ENCODE measurements around the gene GBF1. TPM values are rescaled to one million over a fixed set of nuclear protein-coding genes. Genes with fewer than 3 reads are reported as not detected.

GBF1 gene
- total RNA-seq, 1 donor from 2014 or later = 18.1 TPM

DNA sequence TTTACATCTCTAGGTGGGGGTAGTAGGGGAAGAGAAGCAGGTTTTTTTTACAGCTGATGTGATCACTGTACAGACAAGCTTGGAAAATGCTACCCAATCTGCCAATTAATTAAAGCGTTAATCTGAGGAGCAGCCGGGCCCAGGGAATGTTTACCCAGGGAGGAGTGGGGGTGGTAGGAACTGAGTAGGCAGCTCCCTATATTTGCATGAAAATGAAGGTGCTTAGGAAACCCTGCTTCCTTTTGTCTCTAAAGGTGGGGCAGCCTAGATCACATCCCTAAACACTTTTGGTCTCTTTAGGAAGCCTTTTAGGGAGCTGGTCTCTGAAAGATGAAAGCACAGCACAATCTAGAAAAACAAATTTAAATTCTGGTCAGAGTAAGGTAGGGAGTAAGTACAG lies 97.1 kb downstream of the GBF1 start:
- DNase-seq (ENCODE audit: low read depth, low spot score) = no peak

DNA sequence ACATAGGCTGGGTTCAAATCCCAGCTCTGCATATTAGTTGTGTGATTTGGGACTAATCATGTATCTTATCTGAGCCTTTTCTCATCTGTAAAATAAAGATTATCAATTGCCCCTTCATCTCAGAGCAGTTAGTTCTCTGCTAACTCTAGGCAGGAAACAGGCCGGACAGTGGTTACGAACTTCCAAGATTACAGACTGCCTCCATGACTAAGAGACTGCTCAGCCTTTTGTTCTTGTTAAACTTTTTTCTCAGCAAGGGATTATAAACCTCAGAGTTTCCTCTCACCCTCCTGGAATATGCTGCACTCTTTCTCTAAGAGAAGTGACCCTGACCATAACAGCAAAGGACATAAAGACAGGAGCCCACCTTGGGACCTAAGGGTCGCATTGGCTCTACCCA lies 97.6 kb downstream of the GBF1 start:
- DNase-seq (ENCODE audit: low read depth, low spot score) = peak; percentile 45

DNA sequence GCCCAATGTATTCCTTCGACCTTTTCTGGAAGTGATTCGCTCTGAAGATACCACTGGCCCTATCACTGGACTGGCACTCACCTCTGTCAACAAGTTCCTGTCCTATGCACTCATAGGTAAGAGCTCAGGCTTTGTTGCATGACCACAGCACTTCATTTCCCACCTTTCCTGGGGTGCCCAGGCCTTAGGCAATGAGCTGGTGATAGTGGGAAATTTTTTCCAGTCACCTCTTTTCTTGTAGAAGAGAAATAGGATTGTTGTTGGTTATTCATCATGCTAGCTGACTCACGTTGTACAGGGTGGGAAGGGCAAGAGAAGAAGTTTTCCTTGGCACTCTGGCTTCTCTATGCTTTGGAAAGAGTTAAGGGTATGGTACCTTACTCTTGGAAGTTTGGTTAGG lies 98.7 kb downstream of the GBF1 start:
- no peak for DNase-seq (ENCODE audit: low read depth, low spot score)

DNA sequence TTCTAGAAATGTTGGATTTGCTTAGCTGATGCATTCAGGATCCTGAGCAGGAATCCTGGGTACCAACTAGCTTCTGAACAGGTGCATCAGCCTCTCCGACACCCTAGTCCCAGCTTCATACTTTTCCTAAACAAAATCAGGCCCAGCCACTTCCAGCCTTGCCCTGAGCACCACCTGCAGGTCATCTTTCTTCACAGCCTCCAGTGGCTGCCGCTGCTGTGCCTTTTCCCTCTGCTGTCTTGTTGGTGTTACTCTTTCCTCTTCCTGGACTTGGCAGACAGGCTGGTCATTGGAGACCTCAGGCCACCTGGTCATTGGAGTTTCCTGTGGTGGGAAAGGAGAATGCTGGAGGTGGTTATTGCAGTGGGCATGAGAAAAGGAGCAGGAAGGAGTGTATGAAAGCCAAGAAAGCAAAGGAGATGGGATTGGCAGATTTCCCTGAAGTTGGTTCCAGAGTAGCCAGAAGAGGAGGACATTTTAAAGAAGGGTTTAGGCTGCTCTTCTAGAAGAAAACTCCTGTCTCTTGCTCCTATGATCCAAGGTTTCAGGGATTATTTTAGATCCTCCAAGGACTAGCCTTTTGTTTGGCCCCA lies 102.0 kb downstream of the GBF1 start:
- peak; percentile 36 for DNase-seq (ENCODE audit: low read depth, low spot score)

DNA sequence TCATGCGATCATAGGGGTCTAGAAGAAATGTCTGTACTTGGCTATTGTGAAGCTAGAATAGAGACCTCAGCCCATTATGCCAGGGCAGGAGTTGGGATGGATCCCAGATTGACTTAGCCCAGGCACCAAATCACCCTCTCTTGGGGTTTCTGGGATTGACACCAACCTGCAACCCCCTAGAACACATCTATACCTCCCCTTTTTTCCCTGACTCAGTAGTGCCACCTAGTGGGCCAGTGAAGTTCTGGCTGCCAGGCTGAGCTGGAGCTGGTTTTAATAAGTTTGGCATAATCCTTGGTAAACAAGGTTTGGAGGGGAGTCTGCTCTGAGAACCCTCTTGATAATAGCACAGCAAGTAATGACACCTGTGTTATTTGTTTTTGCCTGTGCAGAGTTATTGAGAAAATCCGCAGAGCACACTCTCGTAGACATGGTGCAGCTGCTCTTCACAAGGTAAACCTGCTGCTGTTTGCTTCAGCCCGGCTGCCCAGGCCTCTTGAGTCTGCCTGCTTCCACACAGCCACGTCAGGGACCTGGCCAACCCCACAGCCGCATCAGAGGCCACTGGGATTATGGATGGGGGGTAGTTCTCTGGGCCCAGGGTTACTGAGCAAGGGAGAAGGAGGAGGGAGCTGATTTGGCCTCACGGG lies 106.9 kb downstream of the GBF1 start:
- DNase-seq (ENCODE audit: low read depth, low spot score) = peak; percentile 20

DNA sequence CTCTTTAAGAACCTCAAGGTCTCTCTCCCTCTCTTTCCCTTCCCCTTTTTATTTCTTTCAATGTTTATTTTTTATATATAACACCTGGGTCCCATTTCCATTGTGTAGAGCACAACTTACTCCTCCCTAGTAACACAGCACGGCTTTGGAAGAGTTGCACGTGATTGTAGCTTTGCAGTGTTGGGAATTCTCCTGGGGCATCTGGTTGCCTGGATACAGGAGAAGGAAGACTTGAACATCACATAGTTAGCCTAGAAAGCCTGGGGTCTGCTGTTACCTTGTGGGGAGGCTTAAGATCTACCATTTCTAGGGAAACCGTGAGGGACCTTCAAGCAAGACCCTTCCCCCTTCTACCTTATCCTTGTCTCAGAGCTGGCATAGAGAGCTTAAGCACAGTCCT lies 109.1 kb downstream of the GBF1 start:
- DNase-seq (ENCODE audit: low read depth, low spot score) = no peak

DNA sequence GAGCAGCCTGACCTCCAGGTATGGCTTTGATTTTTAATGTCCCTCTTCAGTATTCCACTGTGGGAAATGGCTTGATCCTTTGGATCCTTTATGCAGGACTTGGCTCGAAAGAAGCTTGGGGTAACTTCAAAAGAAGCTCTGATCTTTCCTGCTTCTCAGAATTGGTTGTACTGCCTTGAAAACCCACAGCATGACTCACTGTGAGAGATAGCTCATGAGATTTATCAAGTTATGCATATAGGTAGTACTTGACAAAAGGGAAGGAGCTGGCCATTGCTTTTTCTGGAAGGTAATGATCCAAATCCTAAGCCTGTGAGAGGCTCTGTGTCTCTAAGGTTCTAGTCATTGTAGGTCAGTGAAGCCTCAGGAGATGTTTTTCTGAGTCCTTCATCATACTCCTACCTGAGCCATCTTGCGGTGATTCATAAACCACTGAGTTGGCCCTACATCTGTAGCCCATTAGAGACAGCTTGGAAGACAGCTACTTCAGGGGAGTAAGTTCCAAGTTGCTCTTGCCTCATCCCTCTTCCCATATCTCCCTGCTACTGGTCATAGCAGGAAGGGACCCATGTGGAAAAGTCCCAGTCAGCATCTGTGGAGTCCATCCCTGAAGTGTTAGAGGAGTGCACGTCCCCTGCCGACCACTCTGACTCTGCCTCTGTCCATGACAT lies 113.5 kb downstream of the GBF1 start:
- DNase-seq (ENCODE audit: low read depth, low spot score) = no peak

DNA sequence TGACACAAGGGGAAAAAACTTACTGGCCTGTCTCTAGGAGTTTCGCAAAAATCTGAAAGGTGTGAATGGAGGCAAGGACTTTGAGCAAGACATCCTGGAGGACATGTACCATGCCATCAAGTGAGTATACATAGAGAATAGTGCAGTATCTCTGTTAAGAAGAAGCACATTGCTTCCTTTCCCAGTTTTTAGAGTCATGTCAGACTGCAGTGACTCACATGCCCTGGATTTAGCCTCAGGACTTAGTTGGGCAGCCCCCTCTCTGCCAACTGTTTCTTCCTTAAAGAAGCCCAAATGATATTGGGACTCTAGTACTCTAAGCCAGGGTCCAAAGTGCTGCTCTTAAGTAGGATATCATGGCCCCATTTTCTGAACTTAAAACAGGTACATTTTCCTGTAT lies 122.1 kb downstream of the GBF1 start:
- no peak for DNase-seq (ENCODE audit: low read depth, low spot score)

DNA sequence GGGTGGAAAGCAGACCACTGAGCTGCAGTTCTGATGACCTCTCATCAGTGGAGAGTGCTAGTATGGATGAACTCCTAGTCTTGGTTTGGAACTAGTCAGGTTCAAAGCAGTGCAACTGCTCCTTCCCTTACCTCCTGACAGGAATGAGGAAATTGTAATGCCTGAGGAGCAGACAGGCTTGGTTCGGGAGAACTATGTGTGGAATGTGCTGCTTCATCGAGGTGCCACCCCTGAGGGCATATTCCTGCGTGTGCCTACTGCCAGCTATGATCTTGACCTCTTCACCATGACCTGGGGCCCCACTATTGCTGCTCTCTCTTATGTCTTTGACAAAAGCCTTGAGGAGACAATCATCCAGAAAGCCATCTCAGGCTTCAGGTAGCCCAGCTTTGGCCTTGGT lies 122.7 kb downstream of the GBF1 start:
- no peak for DNase-seq (ENCODE audit: low read depth, low spot score)

DNA sequence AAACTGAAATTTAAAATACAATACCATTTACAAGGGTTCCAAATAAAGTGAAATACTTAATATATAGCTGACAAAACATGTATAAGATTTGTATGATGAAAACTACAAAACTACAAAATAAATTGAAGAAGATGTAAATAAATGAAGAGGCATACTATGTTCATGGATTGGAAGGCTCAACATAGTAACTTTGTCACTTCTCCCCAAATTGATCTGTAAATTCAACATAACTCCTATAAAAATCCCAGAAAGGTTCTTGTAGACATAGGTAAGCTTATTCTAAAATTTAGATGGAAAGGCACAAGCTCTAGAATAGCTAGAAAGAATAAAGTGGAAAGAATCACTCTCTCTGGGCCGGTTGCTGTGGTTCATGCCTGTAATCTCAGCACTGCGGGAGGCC lies 126.0 kb downstream of the GBF1 start:
- no peak for DNase-seq (ENCODE audit: low read depth, low spot score)

DNA sequence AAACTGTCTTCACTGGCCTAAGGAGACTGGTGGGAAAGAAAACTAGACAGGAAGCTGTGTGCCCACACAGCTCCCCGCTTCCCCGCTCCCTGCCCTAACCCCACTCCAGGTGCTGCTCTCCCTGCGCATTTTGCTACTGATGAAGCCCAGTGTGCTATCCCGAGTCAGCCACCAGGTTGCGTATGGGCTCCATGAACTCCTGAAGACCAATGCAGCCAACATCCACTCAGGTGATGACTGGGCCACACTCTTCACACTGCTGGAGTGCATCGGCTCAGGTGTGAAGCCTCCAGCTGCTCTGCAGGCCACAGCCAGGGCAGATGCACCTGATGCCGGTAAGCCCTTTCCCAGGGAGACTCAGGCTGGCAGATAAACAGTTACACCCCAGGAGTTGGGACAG lies 129.9 kb downstream of the GBF1 start:
- DNase-seq (ENCODE audit: low read depth, low spot score) = no peak

DNA sequence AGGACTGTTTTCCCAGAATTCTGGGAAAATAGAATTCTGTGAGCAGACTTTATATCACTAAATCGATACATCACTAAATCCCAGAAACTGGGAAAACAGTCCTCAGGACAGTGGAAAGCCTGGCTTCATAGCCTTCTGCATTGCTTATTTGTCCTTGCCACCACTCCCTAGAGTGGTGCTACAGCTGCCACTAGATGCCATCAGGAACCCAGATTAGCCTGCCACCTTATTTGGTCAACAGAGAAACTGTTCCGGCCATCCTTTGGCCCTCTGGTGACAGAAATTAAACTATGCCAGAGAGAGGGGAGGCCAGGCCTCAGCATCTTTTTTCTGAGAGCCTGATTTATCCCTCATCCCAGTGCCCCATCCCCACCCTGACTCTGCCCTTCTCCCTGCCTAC lies 130.5 kb downstream of the GBF1 start:
- no peak for DNase-seq (ENCODE audit: low read depth, low spot score)

DNA sequence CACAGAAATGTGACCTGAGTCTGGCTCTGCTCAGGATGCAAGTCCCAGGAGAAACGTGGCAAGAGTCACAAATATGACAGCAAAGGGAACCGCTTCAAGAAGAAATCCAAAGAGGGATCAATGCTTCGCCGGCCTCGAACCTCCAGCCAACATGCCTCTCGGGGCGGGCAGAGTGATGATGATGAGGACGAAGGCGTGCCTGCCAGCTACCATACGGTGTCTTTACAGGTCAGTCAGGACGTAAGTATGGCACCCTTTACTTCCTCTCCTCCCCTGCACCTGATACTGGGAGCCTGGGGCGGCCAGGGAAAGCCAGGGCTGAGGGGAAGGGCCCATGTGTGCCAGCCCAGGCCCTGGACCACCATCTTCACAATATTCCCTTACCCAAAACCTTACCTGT lies 131.6 kb downstream of the GBF1 start:
- DNase-seq (ENCODE audit: low read depth, low spot score) = no peak

DNA sequence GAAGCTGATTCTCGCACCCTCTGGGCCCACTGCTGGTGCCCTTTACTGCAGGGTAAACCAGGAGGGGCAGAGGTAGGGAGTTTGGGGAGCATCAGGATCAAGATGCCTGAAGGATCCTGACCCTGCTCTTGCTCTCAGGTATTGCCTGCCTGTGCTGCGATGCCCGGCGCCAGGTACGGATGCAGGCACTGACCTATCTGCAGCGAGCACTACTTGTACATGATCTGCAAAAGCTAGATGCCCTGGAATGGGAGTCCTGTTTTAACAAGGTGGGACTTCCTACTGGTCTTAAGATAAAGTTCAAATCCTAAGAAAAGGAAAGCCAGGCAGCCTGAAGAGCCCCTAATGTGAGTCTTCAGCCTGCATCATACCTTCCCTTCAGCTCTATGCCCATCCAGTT lies 134.1 kb downstream of the GBF1 start:
- DNase-seq (ENCODE audit: low read depth, low spot score) = no peak

DNA sequence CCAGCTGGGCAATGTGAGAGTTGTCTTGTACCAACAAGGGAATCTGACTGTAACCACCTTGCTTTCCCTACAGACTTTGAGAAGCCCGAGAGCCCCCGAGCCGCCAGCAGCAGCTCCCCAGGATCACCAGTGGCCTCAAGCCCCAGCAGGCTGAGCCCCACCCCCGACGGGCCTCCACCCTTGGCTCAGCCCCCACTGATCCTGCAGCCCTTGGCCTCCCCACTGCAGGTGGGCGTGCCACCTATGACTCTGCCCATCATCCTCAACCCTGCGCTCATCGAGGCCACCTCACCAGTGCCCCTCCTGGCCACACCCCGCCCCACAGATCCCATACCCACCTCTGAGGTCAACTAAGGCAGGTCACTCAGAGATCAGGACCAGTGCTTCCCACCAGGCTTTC lies 136.7 kb downstream of the GBF1 start:
- DNase-seq (ENCODE audit: low read depth, low spot score) = no peak

DNA sequence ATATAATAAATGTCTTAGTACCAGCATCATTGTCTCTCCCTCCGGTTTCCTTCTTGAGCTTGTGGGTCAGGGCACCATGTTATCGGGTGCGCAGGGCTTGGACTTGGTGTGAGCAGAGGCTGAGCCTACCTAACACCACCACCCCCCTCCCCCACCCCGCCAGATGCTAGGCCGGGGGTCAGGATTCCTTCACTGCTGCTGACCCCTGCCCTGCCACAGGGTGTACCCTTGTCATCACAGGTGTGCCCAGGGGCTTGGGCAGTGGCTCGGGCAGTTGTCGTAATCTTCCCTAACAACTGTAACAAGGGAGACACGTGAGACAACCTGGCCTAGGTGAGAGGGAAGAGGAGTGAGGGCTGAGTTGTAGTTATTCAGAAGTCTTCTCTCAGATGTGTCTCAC lies 137.5 kb downstream of the GBF1 start:
- no peak for DNase-seq (ENCODE audit: low read depth, low spot score)

DNA sequence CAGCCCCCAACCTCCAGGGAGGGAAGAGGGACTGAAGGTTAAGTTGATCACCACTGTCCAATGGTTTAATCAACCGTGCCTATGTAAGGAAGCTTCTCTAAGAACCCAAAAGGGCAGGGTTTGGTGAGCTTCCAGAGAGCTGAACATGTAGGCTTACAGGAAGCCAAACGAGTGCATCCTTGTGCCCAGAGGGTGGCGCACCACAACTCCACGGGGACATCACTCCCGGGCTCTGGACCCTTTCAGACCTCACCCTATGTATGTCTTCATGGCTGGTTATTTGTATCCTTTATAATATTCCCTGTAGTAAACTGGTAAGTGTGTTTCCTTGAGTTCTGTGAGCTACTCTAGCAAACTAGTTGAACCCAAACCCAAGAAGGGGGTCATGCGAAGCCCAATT lies 138.7 kb downstream of the GBF1 start:
- no peak for DNase-seq (ENCODE audit: low read depth, low spot score)

DNA sequence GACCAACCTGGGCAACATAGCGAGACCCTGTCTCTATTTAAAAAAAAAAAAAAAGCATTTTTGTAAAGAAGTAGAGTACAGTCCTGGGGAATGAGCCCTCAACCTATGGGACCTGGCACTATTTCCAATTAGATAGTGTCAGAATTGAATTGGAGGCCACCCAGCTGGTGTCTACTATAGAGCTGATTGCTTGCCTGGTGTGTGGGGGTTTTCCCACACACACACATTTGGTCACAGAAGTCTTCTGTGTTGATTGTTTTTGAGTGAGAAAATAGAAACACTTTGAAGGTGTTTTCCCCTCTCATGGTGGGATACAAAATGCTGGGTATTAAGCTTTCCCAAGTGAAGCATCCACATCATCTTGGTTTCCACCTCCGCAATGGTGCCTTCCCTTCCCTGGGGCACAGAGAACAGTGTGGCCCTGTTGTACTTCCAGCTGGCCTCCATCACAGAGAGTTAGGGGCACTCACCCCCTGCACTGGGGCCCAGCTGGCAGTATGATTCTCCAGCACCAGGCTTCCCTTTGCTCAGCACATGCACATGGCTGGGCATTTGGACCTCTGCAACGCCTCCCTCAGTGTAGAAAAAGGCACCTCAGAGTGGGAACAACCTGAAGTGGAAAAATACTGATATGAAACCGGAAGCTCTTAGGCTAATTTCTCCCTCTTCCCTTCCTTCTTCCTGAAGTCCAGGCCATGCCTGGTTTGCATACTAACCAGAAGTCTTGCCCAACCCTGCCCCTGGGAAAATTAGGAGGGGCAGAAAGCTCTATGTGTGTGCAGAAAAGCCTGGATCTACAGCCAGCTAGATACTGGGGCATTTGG lies 139.5 kb downstream of the GBF1 start:
- DNase-seq (ENCODE audit: low read depth, low spot score) = no peak

DNA sequence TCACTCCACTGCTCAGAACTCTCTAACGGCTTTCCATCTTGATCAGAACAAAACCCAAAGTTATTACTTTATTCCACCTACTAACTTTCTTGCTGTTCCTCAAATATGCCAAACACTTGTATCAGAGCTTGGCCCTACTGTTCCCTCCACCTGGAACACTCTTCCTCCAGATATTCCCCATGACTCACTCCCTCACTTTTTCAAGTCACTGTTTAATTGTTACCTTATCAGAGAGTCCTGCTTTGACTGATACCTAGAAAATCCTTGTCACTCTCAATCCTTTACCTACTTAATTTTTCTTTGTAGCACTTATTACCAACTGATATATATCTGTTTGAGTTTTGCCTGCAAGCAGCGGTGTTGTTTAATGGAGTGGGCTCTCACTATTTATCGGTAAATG lies 144.6 kb downstream of the GBF1 start:
- DNase-seq (ENCODE audit: low read depth, low spot score) = no peak

DNA sequence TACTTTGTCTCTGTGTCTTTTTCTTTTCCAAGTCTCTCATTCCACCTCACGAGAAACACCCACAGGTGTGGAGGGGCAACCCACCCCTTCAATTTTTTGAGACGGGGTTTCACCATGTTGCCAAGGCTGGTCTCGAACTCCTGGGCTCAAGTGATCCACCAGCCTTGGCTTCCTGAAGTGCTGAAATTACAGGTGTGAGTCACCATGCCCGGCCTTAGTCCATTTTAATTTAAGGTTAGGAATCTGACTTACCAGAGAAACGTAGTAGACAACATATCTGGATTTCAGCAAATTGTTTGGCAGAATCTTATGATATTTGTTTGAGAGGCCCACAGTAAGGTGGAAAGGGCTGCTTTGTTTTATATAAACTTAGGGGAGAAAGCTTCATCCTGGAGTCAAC lies 147.0 kb downstream of the GBF1 start:
- DNase-seq (ENCODE audit: low read depth, low spot score) = no peak

DNA sequence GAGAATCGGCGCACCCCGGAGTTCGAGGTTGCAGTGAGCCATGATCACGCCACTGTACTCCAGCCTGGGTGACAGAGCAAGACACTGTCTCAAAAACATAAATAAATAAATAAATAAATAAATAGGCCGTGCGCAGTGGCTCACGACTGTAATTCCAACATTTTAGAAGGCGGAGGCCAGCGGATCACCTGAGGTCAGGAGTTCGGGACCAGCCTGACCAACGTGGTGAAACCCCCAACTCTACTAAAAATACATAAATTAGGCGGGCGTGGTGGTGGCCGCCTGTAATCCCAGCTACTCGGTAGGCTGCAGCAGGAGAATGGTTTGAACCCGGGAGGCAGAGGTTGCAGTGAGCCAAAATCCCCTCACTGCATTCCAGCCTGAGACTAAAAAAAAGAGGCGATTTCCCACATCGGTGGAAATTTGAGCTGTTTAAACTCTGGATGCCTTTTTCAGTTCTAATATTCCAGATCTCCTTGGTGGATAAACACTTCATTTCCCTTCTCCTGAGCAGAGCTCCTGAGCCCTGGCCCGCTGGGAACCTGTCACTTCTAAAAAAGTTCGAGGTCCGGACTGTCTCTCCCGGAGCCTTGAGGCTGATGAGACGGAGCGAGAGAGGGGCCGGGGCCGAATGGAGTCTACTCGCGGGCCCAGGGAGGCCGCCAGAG lies 148.2 kb downstream of the GBF1 start:
- DNase-seq (ENCODE audit: low read depth, low spot score) = no peak

All from pulmonary artery endothelial cell (primary cell).